Measurements from ENCODE around the gene MCM3AP. TPM values are rescaled to one million over a fixed set of nuclear protein-coding genes. Genes with fewer than 3 reads are reported as not detected.
A peak's percentile ranks its signal among the peaks of the same experiment; 100 is the strongest.

The MCM3AP gene
- total and polyA plus RNA-seq, 9 of the 15 experiments (the other 6 are each of a cell fraction or from before 2014, with no cell fraction given), result 6.5 to 179 (median 69.6) TPM

GRCh38 chr21:46322351-46323226 lies 37.2 kb upstream of the MCM3AP start (continued):
- TF ChIP-seq ZFP1 (CRISPR knock-in tag; IDR thresholded peaks at IDR 0.05) (no peak), HINFP (tag; conservative IDR thresholded peaks at IDR 0.05; ENCODE audit: low read depth) (no peak), ZNF263 (CRISPR knock-in tag; IDR thresholded peaks at IDR 0.05; ENCODE audit: borderline replicate concordance) (no peak), NBN (IDR thresholded peaks at IDR 0.05; ENCODE audit: low read depth) (no peak), NFYB (IDR thresholded peaks at IDR 0.05; ENCODE audit: extremely low read depth, insufficient read length) (no peak), MAFF (IDR thresholded peaks at IDR 0.05; ENCODE audit: low read length) (no peak), KAT7 (CRISPR knock-in tag; IDR thresholded peaks at IDR 0.05; ENCODE audit: borderline replicate concordance) (no peak; the same call in 1 of the 2 replicates), NFE2 (IDR thresholded peaks at IDR 0.05; ENCODE audit: low read depth) (no peak), ZNF584 (CRISPR knock-in tag; IDR thresholded peaks at IDR 0.05; ENCODE audit: low read depth) (no peak), CBFA2T2 (conservative IDR thresholded peaks at IDR 0.05) (no peak), ZNF764 (CRISPR knock-in tag; IDR thresholded peaks at IDR 0.05; ENCODE audit: low read depth) (no peak), ZNF431 (CRISPR knock-in tag; IDR thresholded peaks at IDR 0.05) (no peak), CXXC5 (CRISPR knock-in tag; IDR thresholded peaks at IDR 0.05) (peak; percentile 19; the same call in 1 of the 2 replicates), SNRNP70 (optimal IDR thresholded peaks at IDR 0.05; ENCODE audit: low read depth, low read length) (no peak), ELF2 (CRISPR knock-in tag; IDR thresholded peaks at IDR 0.05) (no peak), ZNF232 (CRISPR knock-in tag; IDR thresholded peaks at IDR 0.05) (peak; percentile 48; the same call in 1 of the 2 replicates), WHSC1 (IDR thresholded peaks at IDR 0.05; ENCODE audit: low read length) (no peak), FOXA1 (IDR thresholded peaks at IDR 0.05; ENCODE audit: borderline replicate concordance) (no peak), SMARCE1 (IDR thresholded peaks at IDR 0.05) (0 out of 2 replicates have a peak, but pooled peaks have one; percentile 3), EP400 (IDR thresholded peaks at IDR 0.05) (peak; percentile 17; the same call in 1 of the 2 replicates), ZNF76 (CRISPR knock-in tag; IDR thresholded peaks at IDR 0.05; ENCODE audit: borderline replicate concordance) (no peak)
- TF ChIP-seq, protein P1, sequence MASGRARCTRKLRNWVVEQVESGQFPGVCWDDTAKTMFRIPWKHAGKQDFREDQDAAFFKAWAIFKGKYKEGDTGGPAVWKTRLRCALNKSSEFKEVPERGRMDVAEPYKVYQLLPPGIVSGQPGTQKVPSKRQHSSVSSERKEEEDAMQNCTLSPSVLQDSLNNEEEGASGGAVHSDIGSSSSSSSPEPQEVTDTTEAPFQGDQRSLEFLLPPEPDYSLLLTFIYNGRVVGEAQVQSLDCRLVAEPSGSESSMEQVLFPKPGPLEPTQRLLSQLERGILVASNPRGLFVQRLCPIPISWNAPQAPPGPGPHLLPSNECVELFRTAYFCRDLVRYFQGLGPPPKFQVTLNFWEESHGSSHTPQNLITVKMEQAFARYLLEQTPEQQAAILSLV (tag; IDR thresholded peaks at IDR 0.05), result no peak
- TF ChIP-seq, protein P2, sequence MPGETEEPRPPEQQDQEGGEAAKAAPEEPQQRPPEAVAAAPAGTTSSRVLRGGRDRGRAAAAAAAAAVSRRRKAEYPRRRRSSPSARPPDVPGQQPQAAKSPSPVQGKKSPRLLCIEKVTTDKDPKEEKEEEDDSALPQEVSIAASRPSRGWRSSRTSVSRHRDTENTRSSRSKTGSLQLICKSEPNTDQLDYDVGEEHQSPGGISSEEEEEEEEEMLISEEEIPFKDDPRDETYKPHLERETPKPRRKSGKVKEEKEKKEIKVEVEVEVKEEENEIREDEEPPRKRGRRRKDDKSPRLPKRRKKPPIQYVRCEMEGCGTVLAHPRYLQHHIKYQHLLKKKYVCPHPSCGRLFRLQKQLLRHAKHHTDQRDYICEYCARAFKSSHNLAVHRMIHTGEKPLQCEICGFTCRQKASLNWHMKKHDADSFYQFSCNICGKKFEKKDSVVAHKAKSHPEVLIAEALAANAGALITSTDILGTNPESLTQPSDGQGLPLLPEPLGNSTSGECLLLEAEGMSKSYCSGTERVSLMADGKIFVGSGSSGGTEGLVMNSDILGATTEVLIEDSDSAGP (CRISPR knock-in tag; IDR thresholded peaks at IDR 0.05), result no peak

Measured in K562 (cell line).